Gastroesophageal sphincter (tissue), 3 donors: ENCODE measurements around the gene IL10.

ENCODE experiments used
- EP300 ChIP-seq: sonication (generic); formaldehyde crosslinking; IDR thresholded peaks from one replicate; pipeline ENCODE4 v1.6.1; 2017; ENCODE audit warnings: antibody characterized with exemption, mild to moderate bottlenecking
- POLR2A ChIP-seq, 2 donors: fragments of 450-650 bp; IDR thresholded peaks; one replicate each; pipeline ENCODE4 v1.6.1; 2017; ENCODE audit warnings: antibody characterized with exemption in 2 of 2, mild to moderate bottlenecking in 2 of 2, moderate library complexity in 1 of 2
- POLR2AphosphoS5 ChIP-seq: sonication (generic); formaldehyde crosslinking; IDR thresholded peaks from one replicate; pipeline ENCODE4 v1.6.1; 2017; ENCODE audit warnings: antibody characterized with exemption
- TF ChIP-seq, protein P1 (sequence below), 4 experiments: fragments of 200-600 bp in 2 of 4; fragments of 450-650 bp in 2 of 4; sonication (generic) in 1 of 4; IDR thresholded peaks; one replicate each; pipeline ENCODE4 v1.5.1; 2017 to 2019; ENCODE audit warnings: antibody characterized with exemption in 4 of 4, mild to moderate bottlenecking in 2 of 4, moderate library complexity in 2 of 4

- TF ChIP-seq, protein P1, sequence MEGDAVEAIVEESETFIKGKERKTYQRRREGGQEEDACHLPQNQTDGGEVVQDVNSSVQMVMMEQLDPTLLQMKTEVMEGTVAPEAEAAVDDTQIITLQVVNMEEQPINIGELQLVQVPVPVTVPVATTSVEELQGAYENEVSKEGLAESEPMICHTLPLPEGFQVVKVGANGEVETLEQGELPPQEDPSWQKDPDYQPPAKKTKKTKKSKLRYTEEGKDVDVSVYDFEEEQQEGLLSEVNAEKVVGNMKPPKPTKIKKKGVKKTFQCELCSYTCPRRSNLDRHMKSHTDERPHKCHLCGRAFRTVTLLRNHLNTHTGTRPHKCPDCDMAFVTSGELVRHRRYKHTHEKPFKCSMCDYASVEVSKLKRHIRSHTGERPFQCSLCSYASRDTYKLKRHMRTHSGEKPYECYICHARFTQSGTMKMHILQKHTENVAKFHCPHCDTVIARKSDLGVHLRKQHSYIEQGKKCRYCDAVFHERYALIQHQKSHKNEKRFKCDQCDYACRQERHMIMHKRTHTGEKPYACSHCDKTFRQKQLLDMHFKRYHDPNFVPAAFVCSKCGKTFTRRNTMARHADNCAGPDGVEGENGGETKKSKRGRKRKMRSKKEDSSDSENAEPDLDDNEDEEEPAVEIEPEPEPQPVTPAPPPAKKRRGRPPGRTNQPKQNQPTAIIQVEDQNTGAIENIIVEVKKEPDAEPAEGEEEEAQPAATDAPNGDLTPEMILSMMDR (IDR thresholded peaks at IDR 0.05): no peak
- TF ChIP-seq POLR2A (IDR thresholded peaks at IDR 0.05): no peak
- no peak for TF ChIP-seq EP300
- TF ChIP-seq POLR2AphosphoS5: no peak
Observed at GRCh38 chr1:206745301-206745700, 27.0 kb downstream of the IL10 start.
